HG03135 (cell line): ENCODE results near the gene PRAF2.

Experiments used
- ATAC-seq: cut with Tn5 transposase; IDR thresholded peaks from one replicate; pipeline ENCODE4 v1.9.1; 2021; ENCODE audit warnings: mild to moderate bottlenecking, moderate library complexity; ENCODE audit not compliant: unreplicated experiment

Gene PRAF2

DNA sequence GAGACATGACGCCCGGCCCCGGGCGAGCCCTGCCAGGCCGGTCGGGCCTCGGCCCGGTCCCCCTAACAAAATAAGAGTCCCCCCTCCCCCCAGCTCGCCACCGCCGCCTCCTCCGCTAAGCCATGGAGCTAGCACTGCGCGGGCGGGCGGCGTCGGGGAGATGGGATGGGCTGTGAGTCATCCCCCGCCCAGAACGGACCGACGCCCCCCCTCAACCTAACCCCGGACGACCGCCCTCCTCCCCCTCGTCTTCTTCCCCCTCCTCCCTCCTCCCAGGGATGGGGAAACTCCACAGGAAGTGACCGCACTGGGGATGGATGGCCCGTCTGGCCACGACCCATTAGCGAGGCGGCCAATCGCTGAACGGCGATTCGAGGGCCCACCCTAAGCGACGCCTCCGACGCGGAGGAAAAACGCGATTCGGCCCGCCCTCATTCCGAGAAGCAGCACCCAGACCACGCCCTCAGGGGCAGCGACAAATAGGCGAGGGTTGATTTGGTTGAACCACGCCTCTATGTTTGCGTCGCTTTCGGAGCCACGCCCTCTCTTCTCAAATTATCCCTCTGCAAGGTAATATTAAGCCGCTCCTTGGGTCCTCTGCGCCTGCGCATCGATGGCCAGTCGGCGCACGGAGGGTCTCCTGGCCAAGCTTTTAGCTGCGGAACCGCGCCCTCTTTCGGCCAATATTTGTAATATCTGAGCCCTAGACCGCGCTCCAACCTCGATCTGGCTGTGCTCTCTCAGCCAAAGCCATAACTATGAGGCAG is 30.4 kb downstream of the PRAF2 start, which contains the start of gene TFE3:
TFE3 (minus strand) TSS at position 138 of the 767 bp plus-strand sequence; CDS start at position 7, 131 bp downstream.
- ATAC-seq, result peak; percentile 83

DNA sequence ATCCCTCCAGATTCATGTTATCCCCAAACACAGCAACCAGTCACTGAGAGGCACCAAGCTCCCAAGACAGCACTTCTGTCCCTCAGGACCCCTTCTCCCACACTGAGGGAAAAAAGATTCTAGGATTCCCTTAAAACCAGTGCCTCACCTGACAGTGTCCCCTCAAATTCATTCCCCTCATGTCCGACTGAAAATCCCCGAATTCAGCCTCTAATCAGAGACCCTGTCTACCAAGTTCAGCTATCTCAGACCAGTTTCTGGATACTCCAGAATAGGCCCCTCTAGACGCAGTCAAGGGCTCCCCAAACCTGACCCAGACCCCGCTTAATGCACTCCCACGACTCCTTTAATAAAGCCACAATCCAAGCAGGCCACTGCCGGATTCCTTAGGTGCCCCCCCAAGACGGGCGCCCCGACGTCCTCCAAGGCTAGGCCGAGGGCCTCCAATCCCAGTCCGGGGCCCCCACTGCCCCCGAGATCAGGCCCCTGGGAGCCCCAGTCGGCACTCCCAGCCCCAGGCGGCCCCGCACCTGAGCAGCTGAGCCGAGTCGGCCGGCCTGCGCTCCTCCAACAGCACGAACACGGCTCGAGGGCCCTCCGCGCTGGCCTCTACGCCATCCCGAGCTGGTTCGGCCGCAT is 31.1 kb downstream of the PRAF2 start:
- peak; percentile 19 for ATAC-seq

DNA sequence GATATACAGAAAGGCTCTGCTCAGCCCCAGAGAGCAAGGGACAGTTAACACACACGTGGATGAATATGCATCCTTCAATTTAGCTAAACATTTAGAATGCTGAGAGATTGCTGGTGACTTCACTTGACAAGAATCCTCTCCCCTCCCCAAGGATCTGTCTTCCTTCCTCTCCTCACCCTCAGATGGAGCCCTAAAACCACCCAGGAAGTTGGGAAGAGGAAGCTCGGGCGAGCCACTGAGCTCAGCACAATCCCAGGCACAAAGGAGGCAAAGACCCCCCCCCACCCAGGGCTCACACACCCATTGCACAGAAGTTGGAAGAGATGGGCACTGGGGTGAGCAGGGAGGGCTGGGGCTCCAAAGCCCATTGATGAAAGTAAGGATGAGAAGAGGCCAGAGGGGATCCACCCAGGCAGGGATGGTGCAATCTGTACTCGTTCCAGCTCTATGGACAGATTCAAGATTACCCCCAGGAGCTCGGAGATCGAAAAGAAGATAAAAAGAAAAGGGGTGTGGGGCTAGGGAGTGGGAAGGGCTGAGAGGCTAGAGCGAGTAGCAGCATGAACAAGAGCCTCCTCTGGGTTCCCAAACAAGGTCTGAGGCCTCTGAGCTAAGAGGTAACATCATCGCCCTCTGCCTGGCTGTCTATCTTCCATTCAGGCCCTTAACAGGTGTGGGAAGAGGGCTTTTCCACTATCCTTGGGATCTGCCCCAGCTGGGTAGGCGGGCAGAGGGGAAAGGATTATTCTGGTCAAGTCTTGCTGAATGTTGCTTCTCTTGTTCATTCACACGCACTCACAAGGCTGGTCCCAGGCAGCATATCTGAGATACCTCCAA is 31.8 kb downstream of the PRAF2 start:
- ATAC-seq, result no peak

- no peak for ATAC-seq
These were observed 33.3 kb downstream of the PRAF2 start for GRCh38 chrX:49040376-49040955.

- ATAC-seq, result no peak
These were observed 34.0 kb downstream of the PRAF2 start for GRCh38 chrX:49039598-49040375.

DNA sequence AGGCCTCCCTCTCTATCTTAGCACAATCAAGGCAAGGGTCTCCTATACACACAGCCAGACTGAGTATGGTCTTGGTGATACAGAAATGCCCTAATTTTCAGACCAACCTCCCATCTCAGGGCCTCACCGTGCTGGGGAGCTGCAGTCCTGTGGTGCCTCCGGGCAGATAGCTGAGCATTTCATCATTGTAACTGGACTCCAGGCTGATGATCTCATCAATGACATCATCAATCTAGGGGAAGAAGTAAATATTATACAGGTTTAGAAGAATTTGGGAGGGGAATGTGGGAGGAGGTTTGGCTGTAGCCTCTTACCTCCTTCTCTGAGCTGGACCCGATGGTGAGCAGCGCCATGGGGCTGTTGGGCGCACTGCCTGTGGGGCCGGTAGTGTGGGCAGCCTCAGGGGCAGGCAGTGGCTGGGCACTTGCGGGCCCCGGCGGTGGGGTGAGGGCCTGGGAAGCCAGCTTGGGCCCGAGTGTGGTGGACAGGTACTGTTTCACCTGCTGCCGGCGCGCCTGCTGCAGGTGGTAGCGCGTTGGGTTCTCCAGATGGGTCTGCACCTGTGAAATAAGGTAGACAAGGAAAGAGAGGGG is 35.8 kb downstream of the PRAF2 start:
- no peak for ATAC-seq

DNA sequence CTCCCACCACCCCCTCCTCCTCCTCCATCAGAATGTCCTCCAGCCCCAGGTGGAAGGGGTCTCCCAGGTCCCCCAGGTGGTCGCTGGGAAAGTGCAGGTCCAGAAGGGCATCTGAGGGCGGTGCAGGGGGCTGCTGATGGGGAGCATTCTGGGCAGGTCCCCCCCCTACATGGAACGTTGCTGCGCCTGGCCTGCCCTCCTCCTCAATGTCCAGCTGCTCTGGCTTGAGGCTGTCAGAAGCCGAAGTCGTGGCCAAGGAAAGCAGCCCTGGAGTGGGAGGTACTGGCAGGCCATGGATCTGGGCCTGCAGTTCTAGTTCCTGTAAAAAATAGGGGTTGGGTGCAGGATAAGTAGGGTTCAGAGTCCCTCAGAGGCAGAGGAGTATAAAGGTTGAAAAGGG is 43.5 kb downstream of the PRAF2 start:
- no peak for ATAC-seq

DNA sequence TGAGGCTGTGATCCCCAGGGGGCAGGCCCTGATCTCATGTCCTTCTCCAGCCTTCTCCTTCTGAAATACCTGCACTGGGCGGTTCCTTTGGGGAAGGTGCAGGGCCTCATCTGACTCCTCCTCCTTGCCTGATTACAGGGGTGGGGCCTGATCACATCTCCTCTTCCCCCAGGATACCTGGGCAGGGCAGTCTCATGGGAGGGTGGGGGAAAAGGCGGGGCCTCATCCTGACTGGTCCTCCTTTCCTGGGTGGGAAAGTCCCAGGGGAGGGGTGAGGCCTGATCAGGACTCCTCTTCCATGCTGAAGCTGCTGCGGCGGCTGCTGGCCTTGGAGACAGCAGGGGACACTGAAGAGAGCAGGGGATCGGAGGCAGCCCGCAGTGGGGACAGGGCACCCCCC is 43.9 kb downstream of the PRAF2 start:
- ATAC-seq, result no peak
